ENCODE data around the gene LMX1A. TPM values are rescaled to one million over a fixed set of nuclear protein-coding genes. Genes with fewer than 3 reads are reported as not detected.

Gene LMX1A
- polyA plus RNA-seq, 1 donor (not counting 4 experiments of a cell fraction or from before 2014, with no cell fraction given): not detected

DNA sequence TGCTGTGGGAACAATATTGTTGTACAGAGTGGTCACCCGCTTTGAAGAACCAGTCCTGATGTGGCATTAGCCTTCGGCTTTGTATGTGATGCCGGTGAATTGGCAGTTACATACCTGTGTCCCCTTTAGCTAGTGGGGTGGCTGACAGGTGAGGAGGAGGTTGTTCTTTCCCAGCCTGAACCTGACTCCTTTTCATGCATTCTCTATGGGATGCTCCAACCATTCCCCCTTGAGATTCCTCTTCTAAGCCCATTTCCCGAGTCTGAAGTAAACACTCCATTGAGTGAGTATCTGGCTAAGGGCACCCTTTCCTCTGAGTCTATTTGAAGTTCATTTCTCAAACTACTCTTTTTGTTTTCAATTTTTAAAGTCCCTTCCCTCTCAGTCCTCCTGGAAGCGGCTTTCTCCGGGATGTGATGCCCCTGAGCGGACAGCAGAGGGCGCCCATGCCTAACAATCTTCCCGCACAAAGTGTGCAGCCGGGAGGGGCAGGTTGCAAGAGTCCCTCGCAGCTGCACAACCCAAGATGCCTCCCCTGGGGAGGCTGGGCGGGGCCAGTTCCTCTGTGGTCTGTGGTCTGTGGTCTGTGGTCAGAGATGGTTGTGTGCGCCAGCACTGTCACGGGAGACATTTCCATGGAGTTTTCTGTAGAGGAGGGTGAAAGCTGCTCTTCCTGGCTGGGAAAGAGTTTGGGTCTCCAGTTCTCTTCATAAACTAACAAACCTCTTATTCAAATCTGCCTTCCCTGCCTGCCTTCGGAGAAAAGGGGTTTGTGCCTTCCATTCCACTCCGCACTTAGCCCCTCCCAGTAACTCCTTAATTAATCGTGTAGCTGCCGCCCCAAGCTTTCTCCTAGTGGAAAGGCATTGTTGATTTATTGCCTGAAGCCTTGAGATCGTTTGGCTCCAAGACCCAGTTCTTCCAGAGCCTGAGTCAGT is 36.4 kb upstream of the LMX1A start:
- Histone ChIP-seq H4K20me1 (ENCODE audit: control insufficient read depth, extremely low read depth, insufficient read depth, low read length) (no peaks in the 10 kb centered on the region), H2AFZ (ENCODE audit: control insufficient read depth, low read length) (no peak overlapping the region), H3K27me3 (ENCODE audit: control insufficient read depth, extremely low read depth, insufficient read depth, low read length) (peaks cover 70% of the 10 kb centered on the region), H3K4me2 (ENCODE audit: control insufficient read depth, extremely low read depth, insufficient read depth, low read depth, low read length) (peak overlapping the region; percentile 31), H3K9me3 (ENCODE audit: control insufficient read depth, low read depth, low read length) (no peaks in the 10 kb centered on the region), H3K27ac (ENCODE audit: control insufficient read depth, insufficient read depth, low read length) (no peak overlapping the region), H3K4me1 (ENCODE audit: control insufficient read depth, extremely low read depth, insufficient read depth, low read length) (no peaks in the 10 kb centered on the region), H3K4me3 (ENCODE audit: control insufficient read depth in 2 of 3, extremely low read depth in 1 of 3, insufficient read depth in 2 of 3, low read depth in 1 of 3, low read length in 3 of 3) (no peak overlapping the region), H3K9ac (ENCODE audit: control insufficient read depth, extremely low read depth, insufficient read depth, low read length) (no peak overlapping the region), H3K9me1 (ENCODE audit: control insufficient read depth, extremely low read depth, insufficient read depth, low read length) (no peaks in the 10 kb centered on the region), H3K79me2 (ENCODE audit: control insufficient read depth, insufficient read depth, low read length) (no peaks in the 10 kb centered on the region), H3K36me3 (ENCODE audit: control insufficient read depth in 2 of 2, extremely low read depth in 1 of 2, insufficient read depth in 2 of 2, low read length in 2 of 2) (no peaks in the 10 kb centered on the region)
- dilution Hi-C loops (cut with MboI; ENCODE audit: extremely low pct_ligation_motif_present, low sequenced_read_pairs): loop anchor here (10.0 kb wide), 1 partner anchor 202 kb away; no protein-coding TSS in a partner anchor
- no peak for TF ChIP-seq EZH2 (IDR thresholded peaks at IDR 0.05; ENCODE audit: low read length)
- TF ChIP-seq CTCF (optimal IDR thresholded peaks at IDR 0.05 in 1 of 3, IDR thresholded peaks at IDR 0.05 in 1 of 3, conservative IDR thresholded peaks at IDR 0.05 in 1 of 3; ENCODE audit: extremely low read depth in 1 of 3, insufficient read depth in 2 of 3, low read length in 3 of 3): peak; percentile 86 to 92 (median 91)
- DNase-seq (ENCODE audit: low read depth, low spot score) (peak; percentile 73), FAIRE-seq (peak; percentile 67)

DNA sequence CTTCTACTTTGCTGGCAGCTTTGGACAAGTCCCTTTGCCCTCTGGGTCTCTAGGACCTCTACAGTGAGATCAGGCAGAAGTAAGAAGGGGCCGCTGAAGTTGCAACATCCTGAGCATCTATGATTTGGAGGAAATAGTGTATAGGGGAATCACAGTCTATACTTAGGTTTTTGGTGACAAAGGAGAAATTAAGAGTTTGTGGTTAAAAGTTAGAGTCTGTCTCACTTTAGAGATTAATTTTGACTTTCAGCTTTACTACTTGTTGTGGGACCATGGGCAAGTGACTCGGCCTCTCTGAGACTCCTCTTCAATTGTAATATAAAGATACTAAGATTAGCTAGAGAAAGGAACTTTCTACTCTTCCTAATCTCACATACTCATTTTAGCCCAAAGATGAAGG is 33.1 kb upstream of the LMX1A start:
- FAIRE-seq: no peak
- no peaks in the 10 kb centered on the region for H3K36me3 ChIP-seq (ENCODE audit: control insufficient read depth in 2 of 2, extremely low read depth in 1 of 2, insufficient read depth in 2 of 2, low read length in 2 of 2)
- H3K27me3 ChIP-seq (ENCODE audit: control insufficient read depth, extremely low read depth, insufficient read depth, low read length): peaks cover 67% of the 10 kb centered on the region
- no peaks in the 10 kb centered on the region for H3K79me2 ChIP-seq (ENCODE audit: control insufficient read depth, insufficient read depth, low read length)
- no peak overlapping the region for H3K9ac ChIP-seq (ENCODE audit: control insufficient read depth, extremely low read depth, insufficient read depth, low read length)
- DNase-seq (ENCODE audit: low read depth, low spot score): no peak
- H3K4me1 ChIP-seq (ENCODE audit: control insufficient read depth, extremely low read depth, insufficient read depth, low read length): no peaks in the 10 kb centered on the region
- H3K9me3 ChIP-seq (ENCODE audit: control insufficient read depth, low read depth, low read length): no peaks in the 10 kb centered on the region
- no peak overlapping the region for H3K4me3 ChIP-seq (ENCODE audit: control insufficient read depth in 2 of 3, extremely low read depth in 1 of 3, insufficient read depth in 2 of 3, low read depth in 1 of 3, low read length in 3 of 3)
- H3K9me1 ChIP-seq (ENCODE audit: control insufficient read depth, extremely low read depth, insufficient read depth, low read length): no peaks in the 10 kb centered on the region
- no peak for TF ChIP-seq EZH2 (IDR thresholded peaks at IDR 0.05; ENCODE audit: low read length)
- no peak for TF ChIP-seq CTCF (optimal IDR thresholded peaks at IDR 0.05 in 1 of 3, IDR thresholded peaks at IDR 0.05 in 1 of 3, conservative IDR thresholded peaks at IDR 0.05 in 1 of 3; ENCODE audit: extremely low read depth in 1 of 3, insufficient read depth in 2 of 3, low read length in 3 of 3)
- no peak overlapping the region for H3K27ac ChIP-seq (ENCODE audit: control insufficient read depth, insufficient read depth, low read length)
- dilution Hi-C loops (cut with MboI; ENCODE audit: extremely low pct_ligation_motif_present, low sequenced_read_pairs): loop anchor here (10.0 kb wide), 1 partner anchor 205 kb away; no protein-coding TSS in a partner anchor
- H4K20me1 ChIP-seq (ENCODE audit: control insufficient read depth, extremely low read depth, insufficient read depth, low read length): no peaks in the 10 kb centered on the region
- no peak overlapping the region for H3K4me2 ChIP-seq (ENCODE audit: control insufficient read depth, extremely low read depth, insufficient read depth, low read depth, low read length)
- no peak overlapping the region for H2AFZ ChIP-seq (ENCODE audit: control insufficient read depth, low read length)

Data from keratinocyte (primary cell).